HepG2 (cell line): ENCODE data around the gene CACNA1G. TPM values are rescaled to one million over a fixed set of nuclear protein-coding genes. Genes with fewer than 3 reads are reported as not detected.

ENCODE experiments used
- ATF1 ChIP-seq: IDR thresholded peaks from 2 replicates; pipeline ENCODE4 v1.6.1; 2016; ENCODE audit warnings: mild to moderate bottlenecking, control low read depth
- BRD4 ChIP-seq: sonication (generic); formaldehyde crosslinking; IDR thresholded peaks from 2 replicates; pipeline ENCODE4 v1.4.0; 2020; ENCODE audit warnings: missing genetic modification reagents
- DNMT1 ChIP-seq: sonication (generic); formaldehyde crosslinking; IDR thresholded peaks from 2 replicates; pipeline ENCODE4 v1.5.1; 2020; ENCODE audit warnings: mild to moderate bottlenecking, missing genetic modification reagents
- HNF4A ChIP-seq: sonication (generic); formaldehyde crosslinking; IDR thresholded peaks from 2 replicates; pipeline ENCODE4 v1.4.0; 2020; ENCODE audit warnings: missing genetic modification reagents
- JDP2 ChIP-seq: sonication (generic); formaldehyde crosslinking; IDR thresholded peaks from 2 replicates; pipeline ENCODE4 v1.8.1; 2022; ENCODE audit warnings: missing genetic modification reagents, borderline replicate concordance
- MED8 ChIP-seq: sonication (generic); formaldehyde crosslinking; IDR thresholded peaks from 2 replicates; pipeline ENCODE4 v1.8.1; 2023; ENCODE audit warnings: mild to moderate bottlenecking, missing genetic modification reagents; ENCODE audit not compliant: insufficient replicate concordance
- NBN ChIP-seq: fragments of 450-650 bp; conservative IDR thresholded peaks from 2 replicates; pipeline ENCODE4 v1.6.1; 2017
- ONECUT2 ChIP-seq: sonication (generic); formaldehyde crosslinking; IDR thresholded peaks from 2 replicates; pipeline ENCODE4 v1.4.0; 2020; ENCODE audit warnings: missing genetic modification reagents
- SIX4 ChIP-seq: sonication (generic); formaldehyde crosslinking; IDR thresholded peaks from 2 replicates; pipeline ENCODE4 v1.4.0; 2020; ENCODE audit warnings: missing genetic modification reagents
- ZMYM4 ChIP-seq: sonication (generic); formaldehyde crosslinking; IDR thresholded peaks from 2 replicates; pipeline ENCODE4 v1.8.1; 2023; ENCODE audit warnings: mild to moderate bottlenecking, missing genetic modification reagents
- ZNF224 ChIP-seq: sonication (generic); formaldehyde crosslinking; IDR thresholded peaks from 2 replicates; pipeline ENCODE4 v1.5.0; 2020; ENCODE audit warnings: mild to moderate bottlenecking, missing genetic modification reagents
- ZNF225 ChIP-seq: sonication (generic); formaldehyde crosslinking; IDR thresholded peaks from 2 replicates; pipeline ENCODE4 v1.4.0; 2020; ENCODE audit warnings: mild to moderate bottlenecking, missing genetic modification reagents
- ZNF333 ChIP-seq: sonication (generic); formaldehyde crosslinking; IDR thresholded peaks from 2 replicates; pipeline ENCODE4 v1.4.0; 2020; ENCODE audit warnings: mild to moderate bottlenecking, missing genetic modification reagents, borderline replicate concordance
- ZNF850 ChIP-seq: sonication (generic); formaldehyde crosslinking; conservative IDR thresholded peaks from 2 replicates; pipeline ENCODE4 v1.9.0; 2021; ENCODE audit warnings: mild to moderate bottlenecking, missing genetic modification reagents
- polyA plus RNA-seq, 8 experiments: library from polyadenylated mRNA; depleted of rRNA in 3 of 8; stranded (reverse) in 7 of 8; unstranded in 1 of 8; fragments of >200 nt; fragmentation: Illumina TruSeq in 4 of 8; extraction: Trizol in 4 of 8; gene quantifications; 2 replicates each; pipeline versions ENCODE4 v1.2.1 to v1.2.3, GENCODE V29; 2011 to 2016; ENCODE audit warnings: low read depth in 4 of 8, missing spikeins in 1 of 8, mixed read lengths in 1 of 8; ENCODE audit not compliant: insufficient read depth in 1 of 8
- total RNA-seq, 5 experiments: library from RNA; depleted of rRNA; stranded (reverse); fragments of >200 nt; fragmentation: Illumina TruSeq; extraction: Trizol; gene quantifications; 2 replicates each; pipeline ENCODE4 v1.2.3, GENCODE V29; 2016; ENCODE audit warnings: low read depth in 1 of 5
- TF ChIP-seq, protein P1 (sequence below): sonication (generic); formaldehyde crosslinking; conservative IDR thresholded peaks from 2 replicates; pipeline ENCODE4 v1.4.0; 2020; ENCODE audit warnings: missing genetic modification reagents
- TF ChIP-seq, protein P2 (sequence below): sonication (generic); formaldehyde crosslinking; IDR thresholded peaks from 2 replicates; pipeline ENCODE4 v1.4.0; 2020; ENCODE audit warnings: missing genetic modification reagents, borderline replicate concordance
- TF ChIP-seq, protein P3 (sequence below): sonication (generic); formaldehyde crosslinking; IDR thresholded peaks from 2 replicates; pipeline ENCODE4 v1.4.0; 2020; ENCODE audit warnings: missing genetic modification reagents
- TF ChIP-seq, protein P4 (sequence below): sonication (generic); formaldehyde crosslinking; IDR thresholded peaks from 2 replicates; pipeline ENCODE4 v1.4.0; 2020; ENCODE audit warnings: missing genetic modification reagents; ENCODE audit errors: not compliant biosample characterization
- TF ChIP-seq, protein P5 (sequence below): sonication (generic); formaldehyde crosslinking; IDR thresholded peaks from 2 replicates; pipeline ENCODE4 v1.5.0; 2020; ENCODE audit warnings: mild to moderate bottlenecking, missing genetic modification reagents

The CACNA1G gene
- total and polyA plus RNA-seq, 2 of the 13 experiments (the other 11 are each of a cell fraction or from before 2014, with no cell fraction given), result 0.02 TPM; not detected in 1

- TF ChIP-seq, protein P1, sequence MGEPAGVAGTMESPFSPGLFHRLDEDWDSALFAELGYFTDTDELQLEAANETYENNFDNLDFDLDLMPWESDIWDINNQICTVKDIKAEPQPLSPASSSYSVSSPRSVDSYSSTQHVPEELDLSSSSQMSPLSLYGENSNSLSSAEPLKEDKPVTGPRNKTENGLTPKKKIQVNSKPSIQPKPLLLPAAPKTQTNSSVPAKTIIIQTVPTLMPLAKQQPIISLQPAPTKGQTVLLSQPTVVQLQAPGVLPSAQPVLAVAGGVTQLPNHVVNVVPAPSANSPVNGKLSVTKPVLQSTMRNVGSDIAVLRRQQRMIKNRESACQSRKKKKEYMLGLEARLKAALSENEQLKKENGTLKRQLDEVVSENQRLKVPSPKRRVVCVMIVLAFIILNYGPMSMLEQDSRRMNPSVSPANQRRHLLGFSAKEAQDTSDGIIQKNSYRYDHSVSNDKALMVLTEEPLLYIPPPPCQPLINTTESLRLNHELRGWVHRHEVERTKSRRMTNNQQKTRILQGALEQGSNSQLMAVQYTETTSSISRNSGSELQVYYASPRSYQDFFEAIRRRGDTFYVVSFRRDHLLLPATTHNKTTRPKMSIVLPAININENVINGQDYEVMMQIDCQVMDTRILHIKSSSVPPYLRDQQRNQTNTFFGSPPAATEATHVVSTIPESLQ (CRISPR knock-in tag), result no peak
- TF ChIP-seq ATF1 (CRISPR knock-in tag) (no peak), ZNF850 (no peak), JDP2 (no peak), NBN (no peak), SIX4 (CRISPR knock-in tag) (peak; percentile 20; the same call in 1 of the 2 replicates), MED8 (peak; percentile 52), ZNF225 (no peak), ZNF333 (CRISPR knock-in tag) (0 out of 2 replicates have a peak, but pooled peaks have one; percentile 38), DNMT1 (no peak), HNF4A (CRISPR knock-in tag) (peak; percentile 92), ONECUT2 (no peak), ZMYM4 (CRISPR knock-in tag) (peak; percentile 64), ZNF224 (CRISPR knock-in tag) (no peak), BRD4 (CRISPR knock-in tag) (no peak)
- TF ChIP-seq, protein P2, sequence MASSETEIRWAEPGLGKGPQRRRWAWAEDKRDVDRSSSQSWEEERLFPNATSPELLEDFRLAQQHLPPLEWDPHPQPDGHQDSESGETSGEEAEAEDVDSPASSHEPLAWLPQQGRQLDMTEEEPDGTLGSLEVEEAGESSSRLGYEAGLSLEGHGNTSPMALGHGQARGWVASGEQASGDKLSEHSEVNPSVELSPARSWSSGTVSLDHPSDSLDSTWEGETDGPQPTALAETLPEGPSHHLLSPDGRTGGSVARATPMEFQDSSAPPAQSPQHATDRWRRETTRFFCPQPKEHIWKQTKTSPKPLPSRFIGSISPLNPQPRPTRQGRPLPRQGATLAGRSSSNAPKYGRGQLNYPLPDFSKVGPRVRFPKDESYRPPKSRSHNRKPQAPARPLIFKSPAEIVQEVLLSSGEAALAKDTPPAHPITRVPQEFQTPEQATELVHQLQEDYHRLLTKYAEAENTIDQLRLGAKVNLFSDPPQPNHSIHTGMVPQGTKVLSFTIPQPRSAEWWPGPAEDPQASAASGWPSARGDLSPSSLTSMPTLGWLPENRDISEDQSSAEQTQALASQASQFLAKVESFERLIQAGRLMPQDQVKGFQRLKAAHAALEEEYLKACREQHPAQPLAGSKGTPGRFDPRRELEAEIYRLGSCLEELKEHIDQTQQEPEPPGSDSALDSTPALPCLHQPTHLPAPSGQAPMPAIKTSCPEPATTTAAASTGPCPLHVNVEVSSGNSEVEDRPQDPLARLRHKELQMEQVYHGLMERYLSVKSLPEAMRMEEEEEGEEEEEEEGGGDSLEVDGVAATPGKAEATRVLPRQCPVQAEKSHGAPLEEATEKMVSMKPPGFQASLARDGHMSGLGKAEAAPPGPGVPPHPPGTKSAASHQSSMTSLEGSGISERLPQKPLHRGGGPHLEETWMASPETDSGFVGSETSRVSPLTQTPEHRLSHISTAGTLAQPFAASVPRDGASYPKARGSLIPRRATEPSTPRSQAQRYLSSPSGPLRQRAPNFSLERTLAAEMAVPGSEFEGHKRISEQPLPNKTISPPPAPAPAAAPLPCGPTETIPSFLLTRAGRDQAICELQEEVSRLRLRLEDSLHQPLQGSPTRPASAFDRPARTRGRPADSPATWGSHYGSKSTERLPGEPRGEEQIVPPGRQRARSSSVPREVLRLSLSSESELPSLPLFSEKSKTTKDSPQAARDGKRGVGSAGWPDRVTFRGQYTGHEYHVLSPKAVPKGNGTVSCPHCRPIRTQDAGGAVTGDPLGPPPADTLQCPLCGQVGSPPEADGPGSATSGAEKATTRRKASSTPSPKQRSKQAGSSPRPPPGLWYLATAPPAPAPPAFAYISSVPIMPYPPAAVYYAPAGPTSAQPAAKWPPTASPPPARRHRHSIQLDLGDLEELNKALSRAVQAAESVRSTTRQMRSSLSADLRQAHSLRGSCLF (CRISPR knock-in tag), result no peak
- TF ChIP-seq, protein P3, sequence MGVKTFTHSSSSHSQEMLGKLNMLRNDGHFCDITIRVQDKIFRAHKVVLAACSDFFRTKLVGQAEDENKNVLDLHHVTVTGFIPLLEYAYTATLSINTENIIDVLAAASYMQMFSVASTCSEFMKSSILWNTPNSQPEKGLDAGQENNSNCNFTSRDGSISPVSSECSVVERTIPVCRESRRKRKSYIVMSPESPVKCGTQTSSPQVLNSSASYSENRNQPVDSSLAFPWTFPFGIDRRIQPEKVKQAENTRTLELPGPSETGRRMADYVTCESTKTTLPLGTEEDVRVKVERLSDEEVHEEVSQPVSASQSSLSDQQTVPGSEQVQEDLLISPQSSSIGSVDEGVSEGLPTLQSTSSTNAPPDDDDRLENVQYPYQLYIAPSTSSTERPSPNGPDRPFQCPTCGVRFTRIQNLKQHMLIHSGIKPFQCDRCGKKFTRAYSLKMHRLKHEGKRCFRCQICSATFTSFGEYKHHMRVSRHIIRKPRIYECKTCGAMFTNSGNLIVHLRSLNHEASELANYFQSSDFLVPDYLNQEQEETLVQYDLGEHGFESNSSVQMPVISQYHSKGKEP (CRISPR knock-in tag), result no peak
- TF ChIP-seq, protein P4, sequence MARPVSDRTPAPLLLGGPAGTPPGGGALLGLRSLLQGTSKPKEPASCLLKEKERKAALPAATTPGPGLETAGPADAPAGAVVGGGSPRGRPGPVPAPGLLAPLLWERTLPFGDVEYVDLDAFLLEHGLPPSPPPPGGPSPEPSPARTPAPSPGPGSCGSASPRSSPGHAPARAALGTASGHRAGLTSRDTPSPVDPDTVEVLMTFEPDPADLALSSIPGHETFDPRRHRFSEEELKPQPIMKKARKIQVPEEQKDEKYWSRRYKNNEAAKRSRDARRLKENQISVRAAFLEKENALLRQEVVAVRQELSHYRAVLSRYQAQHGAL (CRISPR knock-in tag), result no peak
- TF ChIP-seq, protein P5, sequence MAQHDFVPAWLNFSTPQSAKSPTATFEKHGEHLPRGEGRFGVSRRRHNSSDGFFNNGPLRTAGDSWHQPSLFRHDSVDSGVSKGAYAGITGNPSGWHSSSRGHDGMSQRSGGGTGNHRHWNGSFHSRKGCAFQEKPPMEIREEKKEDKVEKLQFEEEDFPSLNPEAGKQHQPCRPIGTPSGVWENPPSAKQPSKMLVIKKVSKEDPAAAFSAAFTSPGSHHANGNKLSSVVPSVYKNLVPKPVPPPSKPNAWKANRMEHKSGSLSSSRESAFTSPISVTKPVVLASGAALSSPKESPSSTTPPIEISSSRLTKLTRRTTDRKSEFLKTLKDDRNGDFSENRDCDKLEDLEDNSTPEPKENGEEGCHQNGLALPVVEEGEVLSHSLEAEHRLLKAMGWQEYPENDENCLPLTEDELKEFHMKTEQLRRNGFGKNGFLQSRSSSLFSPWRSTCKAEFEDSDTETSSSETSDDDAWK (CRISPR knock-in tag), result no peak
Measured at GRCh38 chr17:50640686-50641351, 80.3 kb downstream of the CACNA1G start (continued).
